Keratinocyte (primary cell): Measurements from ENCODE around the gene FHIT.

Experiments used
- EZH2 ChIP-seq: IDR thresholded peaks from one replicate; pipeline ENCODE4 v1.6.1; 2012; ENCODE audit warnings: inconsistent platforms, mild to moderate bottlenecking, low read length, moderate library complexity
- TF ChIP-seq, protein P1 (sequence below), 3 experiments: IDR thresholded peaks in 1 of 3; conservative IDR thresholded peaks in 1 of 3; optimal IDR thresholded peaks in 1 of 3; 2 replicates in 2 of 3; 3 replicates in 1 of 3; pipeline versions ENCODE3 to v1.5.1; 2011; ENCODE audit warnings: low read length in 3 of 3, mild to moderate bottlenecking in 3 of 3, moderate library complexity in 2 of 3, control low read depth in 1 of 3, inconsistent platforms in 1 of 3; ENCODE audit not compliant: insufficient read depth in 2 of 3; ENCODE audit errors: extremely low read depth in 1 of 3

DNA sequence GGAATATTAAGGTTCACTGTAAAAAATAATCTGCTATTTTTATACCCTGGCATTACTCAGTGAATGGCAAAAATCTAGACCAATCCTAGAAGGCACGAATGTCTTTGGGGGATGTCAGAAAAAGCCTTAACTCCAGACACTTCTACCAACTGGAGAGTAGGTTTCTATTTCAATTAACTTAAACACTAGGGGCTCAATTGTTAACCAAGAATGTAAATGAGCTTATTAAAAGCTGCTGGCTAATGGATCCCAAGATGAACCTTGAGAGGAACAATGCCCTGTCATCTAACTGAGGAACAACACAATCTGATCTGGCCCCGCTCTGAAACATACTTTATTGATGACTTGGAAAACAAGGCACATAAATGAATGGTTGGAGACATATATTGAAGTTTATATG lies 701.4 kb downstream of the FHIT start:
- TF ChIP-seq, protein P1, sequence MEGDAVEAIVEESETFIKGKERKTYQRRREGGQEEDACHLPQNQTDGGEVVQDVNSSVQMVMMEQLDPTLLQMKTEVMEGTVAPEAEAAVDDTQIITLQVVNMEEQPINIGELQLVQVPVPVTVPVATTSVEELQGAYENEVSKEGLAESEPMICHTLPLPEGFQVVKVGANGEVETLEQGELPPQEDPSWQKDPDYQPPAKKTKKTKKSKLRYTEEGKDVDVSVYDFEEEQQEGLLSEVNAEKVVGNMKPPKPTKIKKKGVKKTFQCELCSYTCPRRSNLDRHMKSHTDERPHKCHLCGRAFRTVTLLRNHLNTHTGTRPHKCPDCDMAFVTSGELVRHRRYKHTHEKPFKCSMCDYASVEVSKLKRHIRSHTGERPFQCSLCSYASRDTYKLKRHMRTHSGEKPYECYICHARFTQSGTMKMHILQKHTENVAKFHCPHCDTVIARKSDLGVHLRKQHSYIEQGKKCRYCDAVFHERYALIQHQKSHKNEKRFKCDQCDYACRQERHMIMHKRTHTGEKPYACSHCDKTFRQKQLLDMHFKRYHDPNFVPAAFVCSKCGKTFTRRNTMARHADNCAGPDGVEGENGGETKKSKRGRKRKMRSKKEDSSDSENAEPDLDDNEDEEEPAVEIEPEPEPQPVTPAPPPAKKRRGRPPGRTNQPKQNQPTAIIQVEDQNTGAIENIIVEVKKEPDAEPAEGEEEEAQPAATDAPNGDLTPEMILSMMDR (optimal IDR thresholded peaks at IDR 0.05 in 1 of 3, IDR thresholded peaks at IDR 0.05 in 1 of 3, conservative IDR thresholded peaks at IDR 0.05 in 1 of 3; ENCODE audit: extremely low read depth in 1 of 3, insufficient read depth in 2 of 3, low read length in 3 of 3): no peak
- TF ChIP-seq EZH2: no peak
